ENCODE data around the gene USO1. TPM values are rescaled to one million over a fixed set of nuclear protein-coding genes. Genes with fewer than 3 reads are reported as not detected.

Gene USO1
- total and polyA plus RNA-seq, 2 of the 8 experiments (the other 6 are each of a cell fraction or from before 2014, with no cell fraction given): 57.3 to 198 TPM

- H3K4me3 ChIP-seq (ENCODE audit: extremely low read depth in 1 of 4, insufficient read depth in 2 of 4, low read depth in 3 of 4, low read length in 4 of 4): no peak overlapping the region
- no peak overlapping the region for H3K4ac ChIP-seq (replicated peaks; ENCODE audit: insufficient read length, low read depth, low read length)
- 93% methylated on average over 2 of the region's 2 CpGs; no CpG with 5 or more reads in 1 of the 2 experiments for WGBS, 2 experiments (ENCODE audit: extremely low coverage in 1 of 2, insufficient coverage in 1 of 2, insufficient read length in 1 of 2, insufficient replicate concordance in 2 of 2, low coverage in 1 of 2, low lambda C conversion rate in 2 of 2, missing lambda C conversion rate in 1 of 2)
- no peak overlapping the region for H2BK20ac ChIP-seq (ENCODE audit: low read length)
- H2BK120ac ChIP-seq (replicated peaks; ENCODE audit: low read depth, low read length): no peak overlapping the region
- H4K5ac ChIP-seq (ENCODE audit: insufficient read length, low read depth, low read length): no peak overlapping the region
- H3K27ac ChIP-seq (ENCODE audit: low read depth, low read length): no peak overlapping the region
- CTCF ChIA-PET (ENCODE audit: partially characterized antibody): no interaction called here
- no peak for DNase-seq (ENCODE audit: low read depth in 1 of 2, low spot score in 2 of 2)
- no peaks in the 10 kb centered on the region for H3K23me2 ChIP-seq (ENCODE audit: low read depth, low read length)
- FAIRE-seq: no peak
- H2AK5ac ChIP-seq (ENCODE audit: low read depth, low read length): no peak overlapping the region
- H4K91ac ChIP-seq (replicated peaks; ENCODE audit: insufficient read length, low read length): no peak overlapping the region
- peaks cover 0 to 18% of the 10 kb centered on the region in 2 experiments; a peak in 2 of 4 replicates for H3K79me2 ChIP-seq (ENCODE audit: control insufficient read depth in 1 of 2, insufficient read depth in 2 of 2, low read length in 2 of 2)
- H3K27me3 ChIP-seq (replicated peaks in 1 of 4; ENCODE audit: control insufficient read depth in 3 of 4, extremely low read depth in 1 of 4, insufficient read depth in 3 of 4, low read length in 3 of 4): no peaks in the 10 kb centered on the region
- no peak overlapping the region for H2BK15ac ChIP-seq (ENCODE audit: low read length)
- H3K23ac ChIP-seq (ENCODE audit: insufficient read length): no peak overlapping the region
- no peak overlapping the region for H3K56ac ChIP-seq (replicated peaks; ENCODE audit: insufficient read length, low read depth, low read length)
- H3K9ac ChIP-seq (replicated peaks in 1 of 4; ENCODE audit: extremely low read depth in 1 of 4, low read depth in 3 of 4, low read length in 3 of 4): no peak overlapping the region
- no peak overlapping the region for H2AFZ ChIP-seq (ENCODE audit: low read length)
- no peak overlapping the region for H4K8ac ChIP-seq (ENCODE audit: extremely low read depth, insufficient read depth, low read length)
- no peaks in the 10 kb centered on the region; the same call in 1 of the 2 replicates for H3K79me1 ChIP-seq (ENCODE audit: low read depth, low read length)
- H3K9me3 ChIP-seq (ENCODE audit: insufficient read depth in 2 of 2, low read depth in 1 of 2, low read length in 1 of 2): peaks cover 0 to 6% of the 10 kb centered on the region in 2 experiments; a peak in 1 of 4 replicates
- no peak overlapping the region for H3K14ac ChIP-seq (ENCODE audit: insufficient read length)
- no peak overlapping the region for H2BK12ac ChIP-seq (ENCODE audit: low read depth, low read length)
- H4K20me1 ChIP-seq (replicated peaks in 1 of 2; ENCODE audit: control insufficient read depth in 1 of 2, insufficient read depth in 2 of 2, low read length in 2 of 2): no peaks in the 10 kb centered on the region
- no peaks in the 10 kb centered on the region for H3K4me1 ChIP-seq (replicated peaks in 1 of 4; ENCODE audit: control insufficient read depth in 3 of 4, insufficient read depth in 4 of 4, low read length in 3 of 4)
- no peak overlapping the region for H3K18ac ChIP-seq (ENCODE audit: extremely low read depth, low read length)
- peaks cover 0 to 22% (median 11%) of the 10 kb centered on the region in 4 experiments; a peak in 2 of 8 replicates for H3K36me3 ChIP-seq (ENCODE audit: control insufficient read depth in 2 of 4, insufficient read depth in 4 of 4, low read length in 3 of 4)
- H3K4me2 ChIP-seq (ENCODE audit: insufficient read depth in 1 of 2, low read depth in 2 of 2, low read length in 2 of 2): no peak overlapping the region
- H2BK5ac ChIP-seq (ENCODE audit: low read depth, low read length): no peak overlapping the region
- POLR2A ChIA-PET (ENCODE audit: partially characterized antibody): interaction anchor here (0.6 to 1.5 kb wide), 2 partner anchors 13 to 53 kb away, joined by 3 to 5 read pairs; partner anchors contain the start of gene G3BP2
- TF ChIP-seq EGR1 (IDR thresholded peaks at IDR 0.05; ENCODE audit: borderline replicate concordance, low read depth, low read length) (no peak), CREB1 (IDR thresholded peaks at IDR 0.05) (no peak), SP2 (IDR thresholded peaks at IDR 0.05; ENCODE audit: low read length) (no peak), BACH1 (IDR thresholded peaks at IDR 0.05; ENCODE audit: low read length) (no peak), ATF2 (IDR thresholded peaks at IDR 0.05; ENCODE audit: low read length) (no peak), FOSL1 (IDR thresholded peaks at IDR 0.05; ENCODE audit: insufficient read depth, low read depth, low read length) (no peak), RFX5 (IDR thresholded peaks at IDR 0.05; ENCODE audit: borderline replicate concordance, low read depth, low read length) (no peak), TAF1 (IDR thresholded peaks at IDR 0.05; ENCODE audit: low read depth, low read length) (no peak), MAX (IDR thresholded peaks at IDR 0.05) (no peak)
These were observed 38.7 kb upstream of the USO1 start for GRCh38 chr4:75685546-75686189.
